ENCODE measurements around the gene NDUFB7.

Gene NDUFB7

GRCh38 chr19:14559916-14560775 is 11.7 kb downstream of the NDUFB7 start:
- no peak for TF ChIP-seq CTCF (IDR thresholded peaks at IDR 0.05; ENCODE audit: low read depth, low read length)
- DNase-seq (ENCODE audit: low read depth in 2 of 2) = no peak
- no peak overlapping the region for H3K4me3 ChIP-seq (replicated peaks in 1 of 2; ENCODE audit: low read depth in 2 of 2, low read length in 2 of 2)

GRCh38 chr19:14558370-14559066 is 13.3 kb downstream of the NDUFB7 start:
- DNase-seq (ENCODE audit: low read depth in 2 of 2) = no peak
- no peak for TF ChIP-seq CTCF (IDR thresholded peaks at IDR 0.05; ENCODE audit: low read depth, low read length)
- no peak overlapping the region for H3K4me3 ChIP-seq (replicated peaks in 1 of 2; ENCODE audit: low read depth in 2 of 2, low read length in 2 of 2)

GRCh38 chr19:14556662-14557188 is 15.1 kb downstream of the NDUFB7 start:
- peak overlapping the region in 1 of 2 donors; percentile 30 for H3K4me3 ChIP-seq (replicated peaks in 1 of 2; ENCODE audit: low read depth in 2 of 2, low read length in 2 of 2)
- DNase-seq (ENCODE audit: low read depth in 2 of 2) = peak; percentile 87 to 88
- TF ChIP-seq CTCF (IDR thresholded peaks at IDR 0.05; ENCODE audit: low read depth, low read length) = peak; percentile 99

- peak in 1 of 2 donors; percentile 62 for DNase-seq (ENCODE audit: low read depth in 2 of 2)
- TF ChIP-seq CTCF (IDR thresholded peaks at IDR 0.05; ENCODE audit: low read depth, low read length) = no peak
- H3K4me3 ChIP-seq (replicated peaks in 1 of 2; ENCODE audit: low read depth in 2 of 2, low read length in 2 of 2) = peak overlapping the region in 1 of 2 donors; percentile 7
Measured at GRCh38 chr19:14555918-14556661, 15.8 kb downstream of the NDUFB7 start.

GRCh38 chr19:14554382-14554812 is 17.5 kb downstream of the NDUFB7 start:
- no peak for DNase-seq (ENCODE audit: low read depth in 2 of 2)
- TF ChIP-seq CTCF (IDR thresholded peaks at IDR 0.05; ENCODE audit: low read depth, low read length) = no peak
- H3K4me3 ChIP-seq (replicated peaks in 1 of 2; ENCODE audit: low read depth in 2 of 2, low read length in 2 of 2) = no peak overlapping the region

- no peak overlapping the region for H3K4me3 ChIP-seq (replicated peaks in 1 of 2; ENCODE audit: low read depth in 2 of 2, low read length in 2 of 2)
Measured at GRCh38 chr19:14553939-14554243, 18.0 kb downstream of the NDUFB7 start.

More at GRCh38 chr19:14553939-14554243, 18.0 kb downstream of the NDUFB7 start:
- no peak for DNase-seq (ENCODE audit: low read depth in 2 of 2)
- TF ChIP-seq CTCF (IDR thresholded peaks at IDR 0.05; ENCODE audit: low read depth, low read length) = no peak
